GM23338 (cell line): ENCODE results near the gene PDZK1IP1.

Source experiments
- EZH2 ChIP-seq: fragments of 200-600 bp; sonication (generic); IDR thresholded peaks from one replicate; pipeline ENCODE4 v1.8.0; 2017; ENCODE audit warnings: antibody characterized with exemption, mild to moderate bottlenecking, low read depth; ENCODE audit not compliant: unreplicated experiment
- JUNB ChIP-seq: IDR thresholded peaks from one replicate; pipeline ENCODE4 v1.6.1; 2016; ENCODE audit warnings: antibody characterized with exemption; ENCODE audit not compliant: unreplicated experiment
- POLR2AphosphoS5 ChIP-seq: IDR thresholded peaks from 2 replicates; pipeline ENCODE4 v1.6.1; 2016; ENCODE audit warnings: antibody characterized with exemption, low read depth

DNA sequence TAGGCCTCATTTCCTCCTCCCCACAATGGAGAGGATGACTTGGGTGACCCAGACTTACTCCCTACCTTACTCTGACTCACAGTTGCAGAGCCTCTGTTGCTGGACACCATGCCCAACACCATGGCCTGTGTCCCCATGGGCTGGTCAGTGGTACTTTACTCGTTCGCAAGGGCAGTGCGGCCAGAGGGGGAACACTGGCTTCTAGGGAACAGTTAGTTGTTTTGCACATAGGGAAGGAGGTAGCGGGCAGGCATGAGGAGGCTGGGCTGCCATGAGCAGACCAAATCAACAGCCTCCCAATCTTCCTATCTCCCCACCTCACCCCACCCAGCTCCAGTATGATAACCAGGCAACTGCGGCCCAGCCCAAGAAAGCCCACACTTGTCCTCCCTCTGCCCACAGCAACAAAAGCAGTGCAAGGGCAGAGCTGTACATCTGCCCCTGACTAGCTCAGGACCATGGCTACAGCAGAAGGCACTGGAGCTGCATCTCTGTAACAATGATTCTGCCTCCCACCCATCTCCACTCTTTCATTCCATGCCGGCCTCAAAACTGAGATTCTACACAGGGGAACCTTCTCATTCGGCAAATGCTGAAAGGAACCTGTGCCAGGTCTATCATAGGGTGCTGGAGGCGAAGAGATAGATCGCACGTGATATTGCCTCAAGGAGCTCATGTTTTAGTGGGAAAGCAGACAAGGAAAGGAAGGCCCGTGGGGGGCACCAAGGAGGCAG, 23.6 kb upstream of the PDZK1IP1 start:
- TF ChIP-seq JUNB (no peak), POLR2AphosphoS5 (no peak), EZH2 (no peak)
